Transverse colon (tissue), 4 donors: Measurements from ENCODE around the gene SHISA7. TPM values are rescaled to one million over a fixed set of nuclear protein-coding genes. Genes with fewer than 3 reads are reported as not detected.
A peak's percentile ranks its signal among the peaks of the same experiment; 100 is the strongest.

ENCODE experiments used
- DNase-seq: peaks from one replicate; pipeline ENCODE4 v3.0.0-alpha.2; 2019
- H3K27ac ChIP-seq, 4 donors: fragments of 200-600 bp; sonication (generic); 2 replicates each; pipeline ENCODE4 v1.5.1; 2016 to 2018; ENCODE audit warnings: inconsistent platforms in 4 of 4
- H3K27me3 ChIP-seq: fragments of 200-600 bp; sonication (generic); 2 replicates; pipeline ENCODE4 v1.5.1; 2017; ENCODE audit warnings: inconsistent platforms
- H3K36me3 ChIP-seq, 4 donors: fragments of 200-600 bp; sonication (generic); 2 replicates each; pipeline ENCODE4 v1.5.1; 2017 to 2019; ENCODE audit warnings: inconsistent platforms in 4 of 4
- H3K4me1 ChIP-seq, 4 donors: fragments of 200-600 bp; sonication (generic); 2 replicates each; pipeline ENCODE4 v1.5.1; 2017 to 2020; ENCODE audit warnings: inconsistent platforms in 4 of 4
- H3K4me3 ChIP-seq, 4 donors: fragments of 200-600 bp; sonication (generic); 1 replicate in 1 of 4; 2 replicates in 3 of 4; pipeline versions ENCODE4 v1.5.1 to v1.6.1; 2017 to 2019; ENCODE audit warnings: inconsistent platforms in 4 of 4
- H3K9me3 ChIP-seq, 2 donors: fragments of 200-600 bp; sonication (generic); 2 replicates each; pipeline ENCODE4 v1.5.1; 2017 to 2019; ENCODE audit warnings: inconsistent platforms in 2 of 2
- CTCF ChIP-seq, 5 experiments: fragments of 200-600 bp in 3 of 5; fragments of 450-650 bp in 2 of 5; sonication (generic) in 3 of 5; IDR thresholded peaks; 1 replicate in 2 of 5; 2 replicates in 3 of 5; pipeline ENCODE4 v1.5.1; 2016 to 2017; ENCODE audit warnings: antibody characterized with exemption in 5 of 5, inconsistent platforms in 3 of 5, mild to moderate bottlenecking in 2 of 5, moderate library complexity in 1 of 5
- EP300 ChIP-seq: sonication (generic); formaldehyde crosslinking; IDR thresholded peaks from one replicate; pipeline ENCODE4 v1.6.1; 2017; ENCODE audit warnings: antibody characterized with exemption, low read depth
- POLR2A ChIP-seq: fragments of 450-650 bp; IDR thresholded peaks from one replicate; pipeline ENCODE4 v1.6.1; 2016; ENCODE audit warnings: antibody characterized with exemption, mild to moderate bottlenecking, moderate library complexity
- POLR2AphosphoS5 ChIP-seq, 3 donors: sonication (generic); formaldehyde crosslinking; IDR thresholded peaks; one replicate each; pipeline ENCODE4 v1.6.1; 2016; ENCODE audit warnings: antibody characterized with exemption in 3 of 3
- WGBS, 2 donors: methylation state at CpG; one replicate each; pipeline ENCODE4 v1.1.5; 2018; ENCODE audit warnings: low coverage in 1 of 2; 5-methylcytosine and 5-hydroxymethylcytosine counted together
- in situ Hi-C, 4 donors: fragments of 200-750 bp; cut with MboI; loops; one replicate each; pipeline versions ENCODE4 v1.15.0 to v1.15.1; 2017; ENCODE audit warnings: low sequenced_read_pairs in 3 of 4, low pct_ligation_motif_present in 1 of 4, low pct_unique_long_range_greater_than_20kb in 1 of 4
- intact Hi-C: fragments of 100-400 bp; cut with DNase I; formaldehyde crosslinking; loops from one replicate; pipeline ENCODE4 v1.15.1; 2023; ENCODE audit warnings: low total_unique reads
- total RNA-seq, 4 donors: library from RNA; depleted of rRNA; stranded (reverse); fragments of >200 nt; gene quantifications; one replicate each; pipeline ENCODE4 v1.1.0, GENCODE V29; 2016

The SHISA7 gene
- total RNA-seq, 4 donors from 2014 or later, result 0.75 TPM; not detected in 3

GRCh38 chr19:55477905-55478304 lies 34.8 kb upstream of the SHISA7 start:
- no peaks in the 10 kb centered on the region for H3K36me3 ChIP-seq
- no peaks in the 10 kb centered on the region for H3K9me3 ChIP-seq
- H3K4me3 ChIP-seq, result peak overlapping the region in 1 of 4 donors; percentile 80
- WGBS, 2 donors, result 89% methylated on average over 13 of the region's 13 CpGs; no CpG with 5 or more reads in 1 of the 2 donors
- in situ Hi-C loops (no loop called here), intact Hi-C loops (no loop called here)
- H3K4me1 ChIP-seq, result peaks cover 4 to 19% (median 13%) of the 10 kb centered on the region in 4 donors
- no peaks in the 10 kb centered on the region for H3K27me3 ChIP-seq
- TF ChIP-seq CTCF (IDR thresholded peaks at IDR 0.05), result no peak
- no peak for TF ChIP-seq POLR2AphosphoS5 (IDR thresholded peaks at IDR 0.05)
- TF ChIP-seq EP300, result no peak
- TF ChIP-seq POLR2A, result no peak
- no peak overlapping the region for H3K27ac ChIP-seq
- no peak for DNase-seq

GRCh38 chr19:55476100-55476775 lies 33.1 kb upstream of the SHISA7 start, which contains the start of gene ZNF628:
TSS of gene ZNF628 (plus strand) at chr19:55476617. CDS start at chr19:55479911, 3,294 bp downstream.
- intact Hi-C loops (no loop called here), in situ Hi-C loops (no loop called here)
- Histone ChIP-seq H3K9me3 (no peaks in the 10 kb centered on the region), H3K27ac (peak within 1 kb of the TSS; percentile 88 to 97 (median 96)), H3K36me3 (no peaks in the 10 kb centered on the region), H3K4me3 (peak within 1 kb of the TSS; percentile 53 to 80 (median 70)), H3K27me3 (no peaks in the 10 kb centered on the region), H3K4me1 (peaks cover 4 to 19% (median 13%) of the 10 kb centered on the region in 4 donors)
- TF ChIP-seq POLR2AphosphoS5 (IDR thresholded peaks at IDR 0.05) (peak; percentile 89 to 96 (median 92)), POLR2A (peak; percentile 84), EP300 (no peak), CTCF (IDR thresholded peaks at IDR 0.05) (no peak)
- WGBS, 2 donors, result 1% methylated on average over 14 to 53 of the region's 61 CpGs
- DNase-seq, result peak; percentile 99

DNA sequence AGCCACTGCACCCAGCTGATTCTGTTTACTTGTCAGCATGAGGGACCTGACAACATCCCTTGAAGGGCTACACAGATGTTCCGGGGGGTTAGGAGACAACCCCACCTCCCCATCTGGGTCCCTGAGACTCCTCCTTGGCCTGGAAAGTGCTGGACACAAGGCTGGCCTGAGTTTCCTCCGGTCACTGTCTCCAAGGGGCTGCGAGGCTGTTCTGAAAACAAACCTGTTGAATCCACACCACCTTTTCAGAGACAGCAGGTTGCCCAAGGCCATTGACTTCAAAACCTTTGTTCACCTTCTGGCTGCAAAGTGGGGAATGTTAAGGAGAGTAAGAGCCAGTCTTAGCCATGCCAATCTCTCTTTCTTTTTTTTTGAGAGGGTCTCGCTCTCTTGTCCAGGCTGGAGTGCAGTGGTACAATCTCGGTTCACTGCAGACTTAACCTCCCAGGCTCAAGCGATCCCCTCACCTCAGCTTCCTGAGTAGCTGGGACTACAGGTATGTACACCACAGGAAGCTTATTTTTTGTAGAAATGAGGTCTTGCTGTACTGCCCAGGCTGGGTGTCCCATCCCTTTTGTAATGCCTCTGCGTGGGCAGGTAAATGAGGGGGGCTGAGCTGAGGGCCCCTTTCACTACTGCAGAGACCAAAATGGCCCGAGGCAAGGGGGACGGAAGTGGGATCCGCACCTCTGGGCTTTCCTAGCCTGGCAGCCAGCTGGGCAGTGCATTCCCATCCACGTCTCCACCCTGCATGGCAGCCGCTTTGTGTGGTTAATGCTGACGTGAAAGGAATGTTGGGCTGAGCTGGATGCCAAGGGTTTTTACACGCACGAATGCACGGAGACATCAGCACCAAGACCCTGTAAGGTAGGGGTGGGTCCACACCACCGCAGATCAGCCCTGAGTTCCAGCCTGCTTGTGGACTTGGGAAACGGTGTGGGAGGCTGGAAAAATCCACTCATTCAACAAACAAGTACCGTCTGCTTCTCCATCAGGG lies 31.5 kb upstream of the SHISA7 start:
- intact Hi-C loops, result no loop called here
- H3K4me1 ChIP-seq, result peaks cover 4 to 19% (median 13%) of the 10 kb centered on the region in 4 donors
- in situ Hi-C loops, result no loop called here
- no peaks in the 10 kb centered on the region for H3K27me3 ChIP-seq
- no peaks in the 10 kb centered on the region for H3K36me3 ChIP-seq
- no peak for DNase-seq
- no peak overlapping the region for H3K4me3 ChIP-seq
- TF ChIP-seq EP300 (no peak), POLR2AphosphoS5 (IDR thresholded peaks at IDR 0.05) (no peak), CTCF (IDR thresholded peaks at IDR 0.05) (no peak), POLR2A (no peak)
- 91% methylated on average over 19 of the region's 19 CpGs; no CpG with 5 or more reads in 1 of the 2 donors for WGBS, 2 donors
- H3K27ac ChIP-seq, result no peak overlapping the region
- no peaks in the 10 kb centered on the region for H3K9me3 ChIP-seq
